Activated CD8-positive, alpha-beta T cell treated with anti-CD3 and anti-CD28 coated beads, Interleukin-2, amount 10 ng/mL, durations not matched to agents 7 days and 5 days (primary cell): Measurements from ENCODE around the gene TMED7. TPM values are rescaled to one million over a fixed set of nuclear protein-coding genes. Genes with fewer than 3 reads are reported as not detected.
A peak's percentile ranks its signal among the peaks of the same experiment; 100 is the strongest.
"Not testable (repeated sequence)": the region's sequence is repeated elsewhere in the genome, so short reads cannot be mapped to it uniquely, and the experiment has no call there.

Experiments used
- ATAC-seq: fragments of 150-1000 bp; cut with Tn5 transposase; one replicate; pipeline ENCODE4 v1.10.0; 2021; ENCODE audit warnings: moderate library complexity
- CTCF ChIA-PET: fragments of 350-600 bp; sonication (Branson Sonifier 250); formaldehyde crosslinking; loops from one replicate; lab custom pipeline; 2021; ENCODE audit warnings: antibody characterized with exemption; lab: Charles Lee
- POLR2A ChIA-PET: fragments of 350-600 bp; sonication (Branson Sonifier 250); formaldehyde crosslinking; loops from one replicate; lab custom pipeline; 2021; ENCODE audit warnings: antibody characterized with exemption; lab: Charles Lee
- DNase-seq: peaks from one replicate; pipeline ENCODE4 v3.0.0-alpha.2; 2020
- H3K27ac Mint-ChIP-seq: one replicate; pipeline ENCODE4 v1.8.0; 2021; ENCODE audit warnings: mild to moderate bottlenecking, mixed read lengths
- H3K27me3 Mint-ChIP-seq: one replicate; pipeline ENCODE4 v1.8.0; 2021; ENCODE audit warnings: low read depth, mixed read lengths
- H3K36me3 Mint-ChIP-seq: one replicate; pipeline ENCODE4 v1.8.0; 2021; ENCODE audit warnings: low read depth, mixed read lengths
- H3K4me1 Mint-ChIP-seq: one replicate; pipeline ENCODE4 v1.8.0; 2021; ENCODE audit warnings: low read depth, mixed read lengths
- H3K4me3 Mint-ChIP-seq: one replicate; pipeline ENCODE4 v1.8.0; 2021; ENCODE audit warnings: mild to moderate bottlenecking, mixed read lengths
- H3K9me3 Mint-ChIP-seq: one replicate; pipeline ENCODE4 v1.8.0; 2022; ENCODE audit warnings: mixed read lengths; ENCODE audit not compliant: insufficient read depth
- total RNA-seq, 2 experiments: library from RNA; stranded (reverse); gene quantifications; one replicate each; pipeline ENCODE4 v1.2.3, GENCODE V29; 2021

TMED7 gene
- total RNA-seq, 2 experiments from 2014 or later, result 40.5 to 48.9 TPM

- DNase-seq, result no peak
- Mint-ChIP-seq H3K4me3 (no peak overlapping the region), H3K36me3 (no peaks in the 10 kb centered on the region), H3K27ac (no peak overlapping the region), H3K9me3 (no peaks in the 10 kb centered on the region), H3K27me3 (peaks cover 37% of the 10 kb centered on the region), H3K4me1 (no peaks in the 10 kb centered on the region)
- ChIA-PET POLR2A (no interaction called here), CTCF (no interaction called here)
- ATAC-seq, result no peak
These were observed 22.2 kb upstream of the TMED7 start for GRCh38 chr5:115648056-115648455.

DNA sequence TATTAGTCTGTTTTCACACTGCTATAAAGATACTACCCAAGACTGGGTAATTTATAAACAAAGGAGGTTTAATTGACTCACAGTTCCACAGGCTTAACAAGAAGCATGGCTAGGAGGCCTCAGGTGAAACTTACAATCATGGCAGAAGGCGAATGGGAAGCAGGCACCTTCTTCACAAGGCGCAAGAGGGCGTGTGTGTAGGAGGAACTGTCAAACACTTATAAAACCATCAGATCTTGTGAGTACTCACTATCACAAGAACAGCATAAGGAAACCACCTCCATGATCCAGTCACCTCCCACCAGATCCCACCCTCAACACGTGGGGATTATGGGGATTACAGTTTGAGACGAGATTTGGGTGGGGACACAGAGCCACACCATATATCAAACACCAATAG lies 19.6 kb upstream of the TMED7 start:
- POLR2A ChIA-PET, H3K9me3 Mint-ChIP-seq, H3K4me3 Mint-ChIP-seq, DNase-seq, CTCF ChIA-PET, ATAC-seq, H3K4me1 Mint-ChIP-seq, H3K27ac Mint-ChIP-seq, H3K36me3 Mint-ChIP-seq: not testable (repeated sequence)
- peaks cover 43% of the 10 kb centered on the region for H3K27me3 Mint-ChIP-seq

DNA sequence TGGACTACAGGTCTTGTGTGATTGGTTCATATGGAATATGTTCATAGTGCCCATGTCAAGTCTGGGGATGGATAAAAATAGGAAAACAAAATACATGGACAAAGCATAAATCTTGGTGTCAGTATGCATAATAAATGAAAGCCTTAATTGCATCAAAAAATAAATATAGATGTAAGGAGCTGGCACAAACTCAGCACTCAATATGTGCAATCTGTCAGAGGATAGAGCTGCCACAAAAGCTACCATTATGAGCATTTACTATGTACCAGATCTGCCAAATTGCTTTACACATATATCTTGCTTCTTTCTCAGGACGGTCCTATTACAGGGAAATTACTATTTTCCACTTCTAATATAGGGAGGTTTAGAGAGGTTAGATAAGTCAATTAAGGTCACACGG lies 18.2 kb upstream of the TMED7 start:
- ATAC-seq (no peak), DNase-seq (no peak)
- no peaks in the 10 kb centered on the region for H3K36me3 Mint-ChIP-seq
- POLR2A ChIA-PET, result no interaction called here
- H3K9me3 Mint-ChIP-seq, result no peaks in the 10 kb centered on the region
- peaks cover 7% of the 10 kb centered on the region for H3K4me1 Mint-ChIP-seq
- CTCF ChIA-PET, result interaction anchor here (0.8 kb wide), 1 partner anchor 10 kb away, joined by 3 read pairs; no protein-coding TSS in a partner anchor
- no peak overlapping the region for H3K27ac Mint-ChIP-seq
- H3K27me3 Mint-ChIP-seq, result peaks cover 43% of the 10 kb centered on the region
- H3K4me3 Mint-ChIP-seq, result no peak overlapping the region

GRCh38 chr5:115641948-115642347 lies 16.1 kb upstream of the TMED7 start:
- DNase-seq (no peak), ATAC-seq (no peak)
- Mint-ChIP-seq H3K4me1 (peaks cover 18% of the 10 kb centered on the region), H3K27me3 (peaks cover 49% of the 10 kb centered on the region), H3K4me3 (no peak overlapping the region), H3K9me3 (no peaks in the 10 kb centered on the region), H3K36me3 (no peaks in the 10 kb centered on the region), H3K27ac (no peak overlapping the region)
- ChIA-PET CTCF (no interaction called here), POLR2A (no interaction called here)

DNA sequence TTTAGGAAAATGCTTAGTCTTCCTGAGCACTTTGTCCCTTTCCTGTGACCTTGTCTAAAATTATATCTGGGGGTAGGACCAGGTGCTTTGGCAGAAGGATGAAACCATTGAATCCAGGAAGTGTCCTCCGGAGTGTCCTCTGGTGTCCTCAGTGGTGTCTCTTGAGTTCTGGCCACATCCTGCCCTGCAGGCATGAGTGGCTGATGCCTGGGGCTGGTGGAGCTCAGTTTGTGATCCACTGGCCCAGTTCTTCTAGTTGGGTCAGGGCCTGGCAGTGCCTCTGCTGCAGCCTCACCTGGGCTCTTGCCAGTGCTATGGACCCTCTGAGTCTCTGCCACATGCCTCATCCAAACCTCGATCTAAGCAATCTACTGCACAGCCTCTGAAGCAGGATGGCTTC lies 14.4 kb upstream of the TMED7 start:
- Mint-ChIP-seq H3K27me3 (peaks cover 52% of the 10 kb centered on the region), H3K9me3 (no peaks in the 10 kb centered on the region), H3K27ac (no peak overlapping the region), H3K36me3 (no peaks in the 10 kb centered on the region), H3K4me3 (no peak overlapping the region), H3K4me1 (peaks cover 24% of the 10 kb centered on the region)
- CTCF ChIA-PET, result interaction anchor here (1.3 kb wide), 1 partner anchor 199 kb away, joined by 3 read pairs; no protein-coding TSS in a partner anchor
- peak; percentile 26 for DNase-seq
- ATAC-seq, result no peak
- POLR2A ChIA-PET, result no interaction called here

- Mint-ChIP-seq H3K4me1 (peaks cover 29% of the 10 kb centered on the region), H3K4me3 (no peak overlapping the region), H3K9me3 (no peaks in the 10 kb centered on the region), H3K36me3 (no peaks in the 10 kb centered on the region), H3K27me3 (peaks cover 45% of the 10 kb centered on the region), H3K27ac (no peak overlapping the region)
- CTCF ChIA-PET, result no interaction called here
- DNase-seq (no peak), ATAC-seq (no peak)
- POLR2A ChIA-PET, result interaction anchor here (0.6 kb wide), 1 partner anchor 85 kb away, joined by 3 read pairs; no protein-coding TSS in a partner anchor
These were observed 13.5 kb upstream of the TMED7 start for GRCh38 chr5:115639377-115639776.

- Mint-ChIP-seq H3K27me3 (peaks cover 41% of the 10 kb centered on the region), H3K4me1 (peaks cover 42% of the 10 kb centered on the region), H3K4me3 (no peak overlapping the region), H3K27ac (no peak overlapping the region), H3K9me3 (no peaks in the 10 kb centered on the region), H3K36me3 (no peaks in the 10 kb centered on the region)
- ATAC-seq (no peak), DNase-seq (no peak)
- ChIA-PET POLR2A (no interaction called here), CTCF (interaction anchor here (0.8 kb wide), 1 partner anchor 206 kb away, joined by 4 read pairs; no protein-coding TSS in a partner anchor)
These were observed 11.7 kb upstream of the TMED7 start for GRCh38 chr5:115637507-115637906.

- ATAC-seq (no peak), DNase-seq (no peak)
- Mint-ChIP-seq H3K4me1 (peaks cover 43% of the 10 kb centered on the region), H3K27ac (no peak overlapping the region), H3K4me3 (no peak overlapping the region), H3K27me3 (peaks cover 41% of the 10 kb centered on the region), H3K9me3 (no peaks in the 10 kb centered on the region), H3K36me3 (no peaks in the 10 kb centered on the region)
- POLR2A ChIA-PET, result no interaction called here
- CTCF ChIA-PET, result interaction anchor here (1.3 to 2.5 kb wide), 5 partner anchors 11 to 432 kb away, joined by 4 to 17 read pairs (median 13); partner anchors contain the start of gene TMED7
These were observed 10.2 kb upstream of the TMED7 start for GRCh38 chr5:115636008-115636407.

DNA sequence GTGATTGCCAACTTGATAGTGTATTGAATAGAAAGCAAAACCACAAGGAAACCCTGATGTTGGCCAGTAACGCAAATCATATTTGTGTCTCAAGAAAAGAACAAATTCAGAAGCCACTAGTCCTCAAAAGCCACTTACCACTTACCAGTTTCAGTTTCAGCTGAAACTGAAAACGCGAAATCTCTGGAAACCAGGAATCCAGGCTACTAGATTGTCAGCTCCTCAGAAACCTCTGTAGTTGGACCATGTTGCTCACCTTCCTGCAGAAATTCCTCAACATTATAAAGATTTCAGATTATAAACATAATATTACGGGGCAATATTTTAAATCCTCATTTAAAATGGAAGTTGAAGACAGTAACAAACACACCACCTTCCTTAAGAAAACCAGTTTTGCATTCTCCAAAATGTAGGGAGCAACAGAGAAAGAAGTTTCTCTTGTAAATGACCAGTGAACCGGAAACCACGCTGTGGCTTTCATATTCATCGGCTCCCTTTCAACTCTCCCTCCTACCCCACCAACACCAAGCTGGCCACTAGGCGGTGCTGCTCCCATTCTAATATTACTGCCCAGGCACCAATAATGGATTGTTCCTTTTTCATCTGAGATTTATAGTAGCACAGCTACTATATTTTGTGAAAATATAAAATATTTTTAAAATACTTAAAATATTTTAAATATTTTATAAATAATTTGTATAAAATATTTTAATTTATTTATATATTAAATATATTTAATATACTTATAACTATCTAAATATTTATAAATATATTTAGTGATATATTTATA lies 8.7 kb upstream of the TMED7 start:
- Mint-ChIP-seq H3K27me3 (peaks cover 43% of the 10 kb centered on the region), H3K4me1 (peaks cover 36% of the 10 kb centered on the region), H3K4me3 (peak overlapping the region; percentile 70), H3K9me3 (no peaks in the 10 kb centered on the region), H3K27ac (peak overlapping the region; percentile 46), H3K36me3 (no peaks in the 10 kb centered on the region)
- POLR2A ChIA-PET, result interaction anchor here (0.5 to 1.5 kb wide), 4 partner anchors 9 to 260 kb away, joined by 3 to 6 read pairs (median 4); partner anchors contain the start of genes AP3S1 and ATG12
- peak; percentile 95 for ATAC-seq
- peak; percentile 92 for DNase-seq
- CTCF ChIA-PET, result interaction anchor here (0.9 to 2.5 kb wide), 16 partner anchors 8 to 434 kb away, joined by 3 to 17 read pairs (median 4); partner anchors contain the start of gene TMED7

DNA sequence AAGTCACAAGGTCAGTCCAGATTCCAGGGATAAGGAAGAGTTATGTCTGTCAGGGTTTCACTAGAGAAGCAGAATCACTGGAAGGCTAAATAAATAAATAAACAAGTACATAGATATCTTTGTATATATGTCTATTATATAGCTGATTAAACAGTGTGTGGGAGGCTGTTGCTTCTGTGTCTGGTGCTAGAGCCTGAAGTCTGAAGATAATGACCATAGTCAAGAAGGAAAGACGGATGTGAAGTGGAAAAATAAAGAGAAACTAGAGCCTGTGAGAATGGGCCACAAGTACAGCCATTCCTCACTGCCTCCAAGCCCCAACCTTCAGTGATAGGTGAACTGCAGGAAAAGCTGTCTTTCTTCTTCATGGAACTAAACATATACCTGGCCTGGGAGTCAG lies 4.1 kb upstream of the TMED7 start:
- H3K4me3 Mint-ChIP-seq, result no peak overlapping the region
- peaks cover 26% of the 10 kb centered on the region for H3K4me1 Mint-ChIP-seq
- no peak for DNase-seq
- ChIA-PET POLR2A (no interaction called here), CTCF (no interaction called here)
- no peaks in the 10 kb centered on the region for H3K9me3 Mint-ChIP-seq
- peaks cover 17% of the 10 kb centered on the region for H3K27me3 Mint-ChIP-seq
- peaks cover under 1% of the 10 kb centered on the region for H3K36me3 Mint-ChIP-seq
- ATAC-seq, result no peak
- no peak overlapping the region for H3K27ac Mint-ChIP-seq

GRCh38 chr5:115627295-115627865 lies 1.5 kb upstream of the TMED7 start:
- no peak overlapping the region for H3K4me3 Mint-ChIP-seq
- DNase-seq (no peak), ATAC-seq (no peak)
- ChIA-PET CTCF (no interaction called here), POLR2A (no interaction called here)
- peaks cover 17% of the 10 kb centered on the region for H3K4me1 Mint-ChIP-seq
- H3K36me3 Mint-ChIP-seq, result peaks cover 10% of the 10 kb centered on the region
- H3K27ac Mint-ChIP-seq, result no peak overlapping the region
- H3K9me3 Mint-ChIP-seq, result no peaks in the 10 kb centered on the region
- peaks cover 8% of the 10 kb centered on the region for H3K27me3 Mint-ChIP-seq

GRCh38 chr5:115626445-115626823 lies 598 bp upstream of the TMED7 start:
- Mint-ChIP-seq H3K9me3 (no peaks in the 10 kb centered on the region), H3K27me3 (peaks cover 6% of the 10 kb centered on the region), H3K4me1 (peaks cover 24% of the 10 kb centered on the region), H3K36me3 (peaks cover 15% of the 10 kb centered on the region), H3K4me3 (no peak overlapping the region), H3K27ac (no peak overlapping the region)
- ATAC-seq (peak; percentile 30), DNase-seq (no peak)
- CTCF ChIA-PET, result interaction anchor here (2.3 kb wide), 1 partner anchor 9 kb away, joined by 17 read pairs; no protein-coding TSS in a partner anchor
- POLR2A ChIA-PET, result no interaction called here
